SK-N-SH (cell line): ENCODE results near the gene SNTG2. TPM values are rescaled to one million over a fixed set of nuclear protein-coding genes. Genes with fewer than 3 reads are reported as not detected.

Source experiments
- CTCF ChIA-PET: fragments of 300-600, 350-600 bp; formaldehyde crosslinking; extraction: SDS; loops from one replicate; lab custom pipeline; 2021; lab: Yijun Ruan, JAX
- POLR2A ChIA-PET: fragments of 350-600 bp; sonication (Branson Sonifier 250); formaldehyde crosslinking; extraction: SDS; loops from one replicate; lab custom pipeline; 2020; ENCODE audit warnings: antibody characterized with exemption, inconsistent platforms; lab: Yijun Ruan, JAX
- DNase-seq: peaks from one replicate; pipeline ENCODE4 v3.0.0; 2012
- H2AFZ ChIP-seq: fragments of 200-600 bp; sonication (generic); 2 replicates; pipeline ENCODE4 v1.8.1; 2016; ENCODE audit warnings: antibody characterized with exemption, mild to moderate bottlenecking, low read depth
- H3F3A ChIP-seq: fragments of 200-600 bp; sonication (generic); replicated peaks from 2 replicates; pipeline ENCODE3; 2016; ENCODE audit warnings: antibody characterized with exemption, mild to moderate bottlenecking; ENCODE audit not compliant: insufficient read depth
- H3K27ac ChIP-seq, 2 experiments: fragments of 200-500 bp in 1 of 2; fragments of 200-600 bp in 1 of 2; sonication (Bioruptor generic) in 1 of 2; sonication (generic), shearing (Covaris generic) in 1 of 2; 2 replicates each; pipeline versions ENCODE4 v1.5.1 to v1.6.1; 2014 to 2016; ENCODE audit warnings: low read depth in 2 of 2, inconsistent platforms in 1 of 2, low read length in 1 of 2, mild to moderate bottlenecking in 1 of 2, mixed read lengths in 1 of 2
- H3K27me3 ChIP-seq: fragments of 200-600 bp; sonication (generic), shearing (Covaris generic); 2 replicates; pipeline ENCODE4 v1.6.1; 2016; ENCODE audit warnings: mixed run types; ENCODE audit not compliant: insufficient read depth
- H3K36me3 ChIP-seq, 2 experiments: fragments of 200-500 bp in 1 of 2; fragments of 200-600 bp in 1 of 2; sonication (Bioruptor generic) in 1 of 2; sonication (generic) in 1 of 2; replicated peaks in 1 of 2; 2 replicates each; pipeline versions ENCODE3 to v1.5.1; 2014 to 2016; ENCODE audit warnings: low read length in 1 of 2, mild to moderate bottlenecking in 1 of 2; ENCODE audit not compliant: insufficient read depth in 2 of 2, control insufficient read depth in 1 of 2
- H3K4me1 ChIP-seq, 2 experiments: fragments of 200-500 bp in 1 of 2; fragments of 200-600 bp in 1 of 2; sonication (Bioruptor generic) in 1 of 2; sonication (generic), shearing (Covaris generic) in 1 of 2; 2 replicates each; pipeline versions ENCODE4 v1.5.1 to v1.6.1; 2014 to 2016; ENCODE audit warnings: low read depth in 1 of 2, low read length in 1 of 2, mixed run types in 1 of 2; ENCODE audit not compliant: insufficient read depth in 2 of 2, control insufficient read depth in 1 of 2
- H3K4me2 ChIP-seq: fragments of 200-600 bp; sonication (generic), shearing (Covaris generic); 2 replicates; pipeline ENCODE4 v1.6.1; 2017; ENCODE audit warnings: mixed run types
- H3K4me3 ChIP-seq, 2 experiments: fragments of 200-500 bp in 1 of 2; fragments of 200-600 bp in 1 of 2; sonication (Bioruptor generic) in 1 of 2; sonication (generic), shearing (Covaris generic) in 1 of 2; 2 replicates each; pipeline versions ENCODE4 v1.5.1 to v1.8.1; 2014 to 2016; ENCODE audit warnings: low read depth in 2 of 2, inconsistent platforms in 1 of 2, low read length in 1 of 2, mild to moderate bottlenecking in 1 of 2, mixed read lengths in 1 of 2, moderate library complexity in 1 of 2
- H3K79me2 ChIP-seq: fragments of 200-600 bp; sonication (generic); 2 replicates; pipeline ENCODE4 v1.8.1; 2017; ENCODE audit warnings: mild to moderate bottlenecking; ENCODE audit not compliant: insufficient read depth
- H3K9ac ChIP-seq: fragments of 200-600 bp; sonication (generic); 2 replicates; pipeline ENCODE4 v1.6.1; 2017; ENCODE audit warnings: mixed run types
- H3K9me2 ChIP-seq: fragments of 200-600 bp; sonication (generic); 2 replicates; pipeline ENCODE4 v1.6.1; 2017; ENCODE audit warnings: mixed run types
- H3K9me3 ChIP-seq: fragments of 200-600 bp; sonication (generic); 2 replicates; pipeline ENCODE4 v1.6.1; 2017; ENCODE audit warnings: mixed run types, mild to moderate bottlenecking, moderate library complexity
- H4K20me1 ChIP-seq: fragments of 200-600 bp; sonication (generic); 2 replicates; pipeline ENCODE4 v1.6.1; 2017; ENCODE audit warnings: mild to moderate bottlenecking, mixed run types; ENCODE audit not compliant: insufficient read depth
- CHD2 ChIP-seq: fragments of 150-350 bp; IDR thresholded peaks from 2 replicates; pipeline ENCODE4 v1.6.1; 2018; ENCODE audit warnings: low read length; ENCODE audit not compliant: partially characterized antibody
- FOXJ3 ChIP-seq: sonication (generic); formaldehyde crosslinking; IDR thresholded peaks from 2 replicates; pipeline ENCODE4 v1.5.1; 2020; ENCODE audit warnings: mild to moderate bottlenecking, missing genetic modification reagents
- GATA2 ChIP-seq: sonication (generic); formaldehyde crosslinking; IDR thresholded peaks from 2 replicates; pipeline ENCODE4 v1.5.0; 2020; ENCODE audit warnings: mild to moderate bottlenecking, missing genetic modification reagents
- JUND ChIP-seq: IDR thresholded peaks from 2 replicates; pipeline ENCODE4 v1.4.0; 2012
- POLR2AphosphoS5 ChIP-seq: IDR thresholded peaks from 2 replicates; pipeline ENCODE4 v1.6.1; 2012; ENCODE audit warnings: low read depth, low read length
- RAD21 ChIP-seq: IDR thresholded peaks from 2 replicates; pipeline ENCODE4 v1.6.1; 2012; ENCODE audit warnings: mild to moderate bottlenecking, low read length
- WGBS: methylation state at CpG from one replicate; pipeline ENCODE4 v1.1.6; 2017; ENCODE audit warnings: low lambda C conversion rate; 5-methylcytosine and 5-hydroxymethylcytosine counted together
- polyA plus RNA-seq, 3 experiments: library from polyadenylated mRNA; depleted of rRNA; stranded (reverse); fragments of >200 nt; gene quantifications; 2 replicates each; pipeline ENCODE4 v1.2.3, GENCODE V29; 2012
- TF ChIP-seq, protein P1 (sequence below): IDR thresholded peaks from 2 replicates; pipeline ENCODE4; 2012
- TF ChIP-seq, protein P2 (sequence below): IDR thresholded peaks from 2 replicates; pipeline ENCODE4 v1.4.0; 2012; ENCODE audit warnings: low read depth
- TF ChIP-seq, protein P3 (sequence below): fragments of 200-600 bp; sonication (generic); IDR thresholded peaks from 2 replicates; pipeline ENCODE4 v1.6.1; 2017; ENCODE audit warnings: antibody characterized with exemption, mild to moderate bottlenecking, moderate library complexity

SNTG2 gene
- polyA plus RNA-seq, 1 of the 3 experiments (the other 2 are of a cell fraction): not detected

DNA sequence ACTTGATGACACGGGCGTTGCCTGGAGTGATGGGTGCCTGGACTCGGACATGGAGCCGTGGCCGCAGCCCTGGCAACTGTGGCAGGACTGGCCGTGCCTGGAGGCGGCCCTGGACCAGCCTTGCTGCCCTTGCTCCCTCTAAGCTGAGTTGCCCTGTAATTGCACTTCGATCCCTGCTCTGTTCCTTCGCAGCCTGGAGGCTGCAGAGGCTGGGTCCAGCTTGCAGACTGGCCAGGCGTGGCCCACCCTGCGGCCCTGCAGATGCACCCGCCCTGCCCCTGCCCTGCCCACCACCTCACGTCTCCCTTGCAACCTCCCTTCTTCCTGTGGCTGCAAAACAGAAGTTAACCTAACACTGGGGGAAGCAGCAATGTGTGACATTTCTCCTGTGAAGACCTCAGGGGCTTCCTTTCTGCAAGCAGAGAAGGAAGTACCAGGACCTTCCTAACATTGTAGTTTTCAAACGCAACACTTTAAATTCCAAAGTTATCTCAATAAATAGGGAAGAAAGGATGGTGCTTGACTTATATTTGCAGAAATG, 288.0 kb downstream of the SNTG2 start:
- TF ChIP-seq, protein P1, sequence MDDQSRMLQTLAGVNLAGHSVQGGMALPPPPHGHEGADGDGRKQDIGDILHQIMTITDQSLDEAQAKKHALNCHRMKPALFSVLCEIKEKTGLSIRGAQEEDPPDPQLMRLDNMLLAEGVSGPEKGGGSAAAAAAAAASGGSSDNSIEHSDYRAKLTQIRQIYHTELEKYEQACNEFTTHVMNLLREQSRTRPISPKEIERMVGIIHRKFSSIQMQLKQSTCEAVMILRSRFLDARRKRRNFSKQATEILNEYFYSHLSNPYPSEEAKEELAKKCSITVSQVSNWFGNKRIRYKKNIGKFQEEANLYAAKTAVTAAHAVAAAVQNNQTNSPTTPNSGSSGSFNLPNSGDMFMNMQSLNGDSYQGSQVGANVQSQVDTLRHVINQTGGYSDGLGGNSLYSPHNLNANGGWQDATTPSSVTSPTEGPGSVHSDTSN: no peak
- TF ChIP-seq, protein P2, sequence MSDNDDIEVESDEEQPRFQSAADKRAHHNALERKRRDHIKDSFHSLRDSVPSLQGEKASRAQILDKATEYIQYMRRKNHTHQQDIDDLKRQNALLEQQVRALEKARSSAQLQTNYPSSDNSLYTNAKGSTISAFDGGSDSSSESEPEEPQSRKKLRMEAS: no peak
- TF ChIP-seq, protein P3, sequence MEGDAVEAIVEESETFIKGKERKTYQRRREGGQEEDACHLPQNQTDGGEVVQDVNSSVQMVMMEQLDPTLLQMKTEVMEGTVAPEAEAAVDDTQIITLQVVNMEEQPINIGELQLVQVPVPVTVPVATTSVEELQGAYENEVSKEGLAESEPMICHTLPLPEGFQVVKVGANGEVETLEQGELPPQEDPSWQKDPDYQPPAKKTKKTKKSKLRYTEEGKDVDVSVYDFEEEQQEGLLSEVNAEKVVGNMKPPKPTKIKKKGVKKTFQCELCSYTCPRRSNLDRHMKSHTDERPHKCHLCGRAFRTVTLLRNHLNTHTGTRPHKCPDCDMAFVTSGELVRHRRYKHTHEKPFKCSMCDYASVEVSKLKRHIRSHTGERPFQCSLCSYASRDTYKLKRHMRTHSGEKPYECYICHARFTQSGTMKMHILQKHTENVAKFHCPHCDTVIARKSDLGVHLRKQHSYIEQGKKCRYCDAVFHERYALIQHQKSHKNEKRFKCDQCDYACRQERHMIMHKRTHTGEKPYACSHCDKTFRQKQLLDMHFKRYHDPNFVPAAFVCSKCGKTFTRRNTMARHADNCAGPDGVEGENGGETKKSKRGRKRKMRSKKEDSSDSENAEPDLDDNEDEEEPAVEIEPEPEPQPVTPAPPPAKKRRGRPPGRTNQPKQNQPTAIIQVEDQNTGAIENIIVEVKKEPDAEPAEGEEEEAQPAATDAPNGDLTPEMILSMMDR: no peak
- no peak for TF ChIP-seq GATA2 (CRISPR knock-in tag)
- Histone ChIP-seq H3K4me3 (no peak overlapping the region), H3K9ac (no peak overlapping the region), H4K20me1 (no peaks in the 10 kb centered on the region), H3K9me3 (peaks cover 6% of the 10 kb centered on the region; the same call in 1 of the 2 replicates), H3K27ac (no peak overlapping the region), H3K4me1 (peaks cover 0 to 20% of the 10 kb centered on the region in 2 experiments; a peak in 2 of 4 replicates), H3K36me3 (no peaks in the 10 kb centered on the region), H3K4me2 (no peak overlapping the region), H2AFZ (no peak overlapping the region), H3K79me2 (no peaks in the 10 kb centered on the region), H3K27me3 (no peaks in the 10 kb centered on the region), H3F3A (no peaks in the 10 kb centered on the region), H3K9me2 (no peaks in the 10 kb centered on the region)
- DNase-seq: no peak
- POLR2A ChIA-PET: no interaction called here
- CTCF ChIA-PET: interaction anchor here (2.9 kb wide), 1 partner anchor 312 kb away, joined by 16 read pairs; no protein-coding TSS in a partner anchor
- 35% methylated on average over 11 of the region's 14 CpGs for WGBS

DNA sequence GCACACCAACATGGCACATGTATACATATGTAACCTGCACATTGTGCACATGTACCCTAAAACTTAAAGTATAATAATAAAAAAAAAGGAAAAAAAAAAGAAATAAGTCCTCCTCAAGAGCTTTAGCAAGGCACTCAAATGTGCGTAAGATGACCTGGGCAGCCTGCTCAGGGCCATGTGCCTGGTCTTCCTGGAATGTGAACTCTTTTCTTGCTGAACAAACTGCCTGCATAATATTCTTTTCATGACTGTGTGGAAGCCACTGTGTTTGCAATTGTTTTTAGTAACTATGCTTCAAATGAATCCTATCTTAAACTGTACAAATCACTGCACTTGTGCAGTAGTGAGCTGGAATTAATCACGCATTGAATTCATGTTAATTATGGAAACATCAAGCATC, 294.5 kb downstream of the SNTG2 start:
- ChIA-PET POLR2A (no interaction called here), CTCF (interaction anchor here (0.8 to 1.3 kb wide), 4 partner anchors 12 to 525 kb away, joined by 3 to 4 read pairs (median 3); no protein-coding TSS in a partner anchor)
- Histone ChIP-seq H3K79me2 (no peaks in the 10 kb centered on the region), H3K9me2 (peaks cover 3% of the 10 kb centered on the region; the same call in 1 of the 2 replicates), H3K9me3 (peaks cover 12% of the 10 kb centered on the region), H3K27ac (no peak overlapping the region), H3K4me2 (no peak overlapping the region), H2AFZ (no peak overlapping the region), H3F3A (no peaks in the 10 kb centered on the region), H3K4me3 (no peak overlapping the region), H3K36me3 (no peaks in the 10 kb centered on the region), H3K27me3 (no peaks in the 10 kb centered on the region), H3K9ac (no peak overlapping the region), H3K4me1 (peaks cover 0 to 29% of the 10 kb centered on the region in 2 experiments; a peak in 2 of 4 replicates), H4K20me1 (no peaks in the 10 kb centered on the region)
- TF ChIP-seq, protein P1: no peak
- TF ChIP-seq FOXJ3 (CRISPR knock-in tag): no peak
- TF ChIP-seq CHD2: no peak
- TF ChIP-seq, protein P2: no peak
- TF ChIP-seq JUND: no peak
- TF ChIP-seq RAD21: no peak
- TF ChIP-seq POLR2AphosphoS5: no peak
- no peak for TF ChIP-seq GATA2 (CRISPR knock-in tag)
- WGBS: 45% methylated on average over 2 of the region's 2 CpGs
- DNase-seq: no peak
